Fibroblast of skin of scalp (primary cell): ENCODE measurements around the gene SDSL.

Source experiments
- DNase-seq: peaks from one replicate; pipeline ENCODE4 v3.0.0-alpha.2; 2013

The SDSL gene

DNA sequence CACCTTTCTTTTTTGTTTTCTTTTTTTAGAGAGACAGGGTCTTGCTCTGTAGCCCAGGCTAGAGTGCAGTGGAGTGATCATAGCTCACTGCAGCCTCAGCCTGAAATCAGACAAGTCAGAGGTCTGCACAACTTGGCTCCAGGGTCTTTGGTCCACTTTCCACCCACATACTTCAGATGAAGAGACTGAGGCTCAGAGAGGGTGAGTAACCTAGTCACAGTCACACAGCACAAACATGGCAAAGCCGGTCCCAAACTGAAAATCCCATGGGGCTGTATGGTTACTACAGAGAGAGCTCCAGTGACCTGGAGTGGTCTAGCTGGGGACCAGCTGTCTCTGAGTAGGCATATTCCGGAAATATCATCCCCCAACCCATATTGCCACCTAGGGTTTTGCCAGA is 30.3 kb downstream of the SDSL start:
- DNase-seq: no peak

DNA sequence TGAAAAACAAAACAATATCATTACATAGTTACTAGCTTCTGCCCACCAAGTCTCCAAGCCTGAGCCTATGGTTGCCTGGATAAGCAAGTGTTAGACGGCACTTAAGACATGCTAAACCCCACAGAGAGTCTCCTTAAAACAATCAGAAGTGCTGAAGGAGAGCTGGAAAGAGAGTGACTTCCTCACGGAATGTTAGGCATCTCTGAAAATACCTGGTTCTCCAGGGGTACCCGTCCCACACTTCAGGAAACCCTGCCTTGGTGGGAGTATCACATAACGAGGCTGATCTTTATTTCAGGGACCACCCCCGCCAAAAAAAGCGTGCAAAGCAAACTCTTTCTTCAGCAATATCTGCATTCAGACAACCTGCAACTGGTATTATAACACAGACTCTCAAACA is 31.1 kb downstream of the SDSL start:
- no peak for DNase-seq

DNA sequence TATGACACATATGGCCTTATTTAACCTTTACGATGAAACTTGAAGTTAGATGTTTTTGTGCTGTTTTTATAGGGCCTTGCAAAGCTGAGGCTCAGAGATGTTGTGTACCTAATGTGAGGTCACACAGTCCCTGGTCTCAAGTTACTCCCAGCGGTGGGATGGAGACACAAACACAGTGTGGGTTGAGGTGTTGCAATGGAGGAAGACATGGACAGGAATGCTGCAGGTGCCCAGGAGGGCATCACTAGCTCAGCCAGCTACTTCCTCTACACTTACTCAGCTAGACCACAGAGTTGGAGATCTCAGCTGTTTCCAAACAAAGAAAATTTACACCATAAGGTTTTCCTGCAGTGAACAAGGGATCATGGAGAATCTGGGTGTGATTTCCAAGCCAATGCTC is 34.0 kb downstream of the SDSL start:
- no peak for DNase-seq

DNA sequence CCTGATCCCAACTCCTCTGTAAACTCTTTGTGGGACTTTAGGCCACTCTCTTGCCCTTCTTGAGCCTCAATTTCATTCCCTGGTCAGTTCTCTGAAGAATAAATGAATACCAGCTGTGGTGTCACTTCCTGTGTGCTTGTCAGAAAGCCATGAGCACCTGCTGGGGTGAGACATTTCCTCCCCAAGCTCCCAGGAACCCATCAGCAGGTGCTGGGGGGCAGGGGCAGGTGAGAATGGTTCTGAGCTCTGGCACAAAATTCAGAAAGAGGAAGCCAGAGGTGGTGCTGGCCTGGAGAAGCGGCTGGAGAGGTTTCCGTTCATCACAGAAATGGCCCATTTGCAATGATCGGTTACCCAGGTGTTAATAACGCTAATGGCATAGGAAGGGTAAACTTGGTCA is 34.6 kb downstream of the SDSL start:
- DNase-seq: no peak

DNA sequence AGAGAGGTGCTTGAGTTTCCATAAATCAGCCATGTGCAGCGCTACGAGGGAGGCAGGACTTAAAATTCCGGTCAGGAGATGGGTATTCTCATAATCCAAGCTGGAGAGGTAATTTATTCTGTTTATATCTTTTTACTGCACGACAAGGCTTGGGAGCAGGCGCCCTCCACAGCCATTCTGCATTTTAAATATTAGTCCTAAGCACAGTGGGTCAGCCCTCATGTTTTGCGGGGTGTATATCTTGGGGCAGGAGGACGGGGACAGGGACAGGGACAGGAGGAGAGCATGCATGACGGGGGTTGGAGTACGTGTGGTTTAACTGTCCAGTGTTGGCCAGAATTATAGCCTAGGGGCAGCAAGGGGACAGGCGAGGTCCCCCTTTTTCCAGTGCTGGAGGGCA is 35.0 kb downstream of the SDSL start:
- no peak for DNase-seq

DNA sequence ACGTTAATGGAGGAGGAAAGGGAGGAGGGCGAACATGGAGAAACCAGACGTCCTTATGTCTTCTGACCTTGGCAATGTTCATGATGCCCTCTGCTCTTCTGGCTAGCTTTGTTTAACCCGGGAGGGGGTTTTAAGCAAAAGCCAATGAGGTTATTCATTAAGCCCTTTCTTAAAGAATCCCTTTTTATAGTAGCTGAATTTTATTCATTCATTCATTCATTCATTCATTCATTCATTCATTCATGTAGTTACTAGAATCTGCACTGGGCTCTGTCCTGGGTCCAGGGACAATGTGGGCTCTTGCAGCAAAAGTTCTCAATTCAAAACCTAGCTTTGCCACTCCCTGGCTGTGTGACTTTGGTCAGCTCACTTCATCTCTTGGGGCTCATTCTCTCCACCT is 35.5 kb downstream of the SDSL start:
- no peak for DNase-seq

DNA sequence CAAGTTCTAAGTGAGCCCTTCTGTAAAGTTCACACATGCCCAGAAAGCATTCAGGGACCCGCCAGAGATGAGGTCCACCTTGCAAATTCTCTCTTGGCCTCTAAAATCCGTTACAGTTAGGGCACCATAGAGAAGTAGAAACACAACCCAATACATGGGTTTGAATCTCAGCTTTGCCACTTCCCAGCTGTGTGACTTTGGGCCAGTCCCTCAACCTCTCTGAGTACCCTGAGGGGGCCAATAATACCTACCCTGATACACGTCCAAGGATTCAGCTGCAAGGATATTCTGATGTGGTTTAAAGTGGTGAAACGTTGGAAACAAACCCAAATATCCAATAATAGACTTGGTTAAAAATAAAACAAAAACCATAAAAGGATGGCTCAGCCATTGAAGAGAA is 37.8 kb downstream of the SDSL start:
- no peak for DNase-seq

DNA sequence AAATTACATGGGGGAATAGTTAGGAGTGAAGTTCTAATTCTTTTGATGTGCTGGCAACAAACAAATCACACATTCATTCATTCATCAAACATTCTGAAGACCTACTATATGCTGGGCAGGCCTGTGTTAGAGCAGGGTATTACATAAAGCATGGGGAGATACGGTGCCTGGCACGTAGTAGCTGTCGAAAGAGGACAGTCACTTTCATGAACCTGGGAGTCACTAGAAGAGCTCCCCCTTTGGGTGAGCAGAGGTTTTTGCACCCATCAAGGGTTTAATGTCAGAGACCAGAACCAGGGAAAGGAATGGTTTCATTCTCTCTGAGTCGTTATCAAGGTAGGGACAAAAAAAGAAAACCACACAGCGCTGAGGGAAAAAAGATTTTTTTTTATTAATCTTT is 39.5 kb downstream of the SDSL start:
- DNase-seq: peak; percentile 16

DNA sequence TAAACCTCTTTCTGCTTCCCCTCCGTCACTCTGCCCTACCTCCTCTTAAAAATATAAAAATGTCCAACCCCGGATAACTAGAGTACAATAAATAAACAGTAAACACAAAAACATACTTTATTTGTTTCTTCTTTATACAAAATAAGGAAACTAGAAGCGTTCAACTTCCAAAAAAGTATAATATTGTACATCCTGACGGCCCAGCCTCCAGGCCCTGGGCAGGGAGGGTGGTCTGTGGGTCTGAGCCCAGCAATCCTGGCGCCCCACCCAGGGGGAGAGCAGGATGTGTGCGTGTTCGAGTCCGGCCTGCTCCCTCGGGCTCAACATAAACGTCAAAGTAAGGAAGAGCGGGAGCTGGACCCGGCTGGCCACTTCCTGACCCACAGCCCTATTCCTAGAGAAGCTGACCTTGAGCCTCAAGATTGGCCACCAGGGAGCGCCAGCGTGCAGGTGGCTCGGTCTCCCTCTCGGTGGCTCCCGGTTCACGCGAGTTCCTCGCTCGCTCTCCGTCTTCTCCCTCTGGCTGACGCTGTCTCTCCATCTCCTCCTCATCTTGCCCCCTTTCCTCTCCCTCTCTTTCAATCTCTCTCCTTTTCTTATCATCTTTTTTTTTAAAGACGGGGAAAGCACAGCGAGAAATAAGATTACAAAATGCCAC is 40.1 kb downstream of the SDSL start:
- peak; percentile 68 for DNase-seq

DNA sequence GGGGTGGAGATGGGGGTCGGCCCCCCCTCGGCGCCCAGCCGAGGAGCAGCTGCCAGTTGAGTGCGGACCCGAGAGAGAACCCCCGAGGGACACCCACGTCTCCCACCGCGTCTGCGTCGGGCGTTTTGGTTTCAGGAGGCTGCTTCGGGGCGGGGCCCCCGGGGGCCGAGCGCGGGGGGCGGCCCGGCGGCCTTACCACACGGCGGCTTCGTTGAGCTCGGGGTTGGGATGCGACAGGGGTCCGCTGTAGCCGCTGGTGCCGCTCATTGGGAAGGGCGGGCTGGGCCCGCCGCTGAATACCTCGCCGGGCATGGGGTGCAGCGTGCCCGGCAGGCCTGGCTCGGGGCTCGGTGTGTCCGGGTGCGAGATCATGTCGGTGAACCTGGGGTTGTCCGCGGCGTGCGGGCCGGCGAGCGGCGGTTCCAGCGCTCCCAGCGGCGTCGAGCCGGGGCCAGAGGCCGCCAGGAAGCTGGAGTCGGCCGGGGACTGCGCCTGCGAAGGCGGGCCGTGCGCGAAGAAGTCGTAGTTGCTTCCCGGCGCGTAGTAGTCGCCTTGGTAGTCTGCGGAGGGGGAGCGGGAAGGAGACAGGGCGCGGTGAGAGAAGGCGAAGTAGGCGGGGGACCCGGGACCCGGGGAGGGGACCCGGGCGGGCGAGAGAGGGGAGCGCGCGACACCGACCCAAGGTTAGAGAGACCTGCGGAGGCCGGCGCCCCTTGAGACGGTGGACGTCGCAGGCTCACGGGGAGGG is 41.0 kb downstream of the SDSL start:
- DNase-seq: no peak

DNA sequence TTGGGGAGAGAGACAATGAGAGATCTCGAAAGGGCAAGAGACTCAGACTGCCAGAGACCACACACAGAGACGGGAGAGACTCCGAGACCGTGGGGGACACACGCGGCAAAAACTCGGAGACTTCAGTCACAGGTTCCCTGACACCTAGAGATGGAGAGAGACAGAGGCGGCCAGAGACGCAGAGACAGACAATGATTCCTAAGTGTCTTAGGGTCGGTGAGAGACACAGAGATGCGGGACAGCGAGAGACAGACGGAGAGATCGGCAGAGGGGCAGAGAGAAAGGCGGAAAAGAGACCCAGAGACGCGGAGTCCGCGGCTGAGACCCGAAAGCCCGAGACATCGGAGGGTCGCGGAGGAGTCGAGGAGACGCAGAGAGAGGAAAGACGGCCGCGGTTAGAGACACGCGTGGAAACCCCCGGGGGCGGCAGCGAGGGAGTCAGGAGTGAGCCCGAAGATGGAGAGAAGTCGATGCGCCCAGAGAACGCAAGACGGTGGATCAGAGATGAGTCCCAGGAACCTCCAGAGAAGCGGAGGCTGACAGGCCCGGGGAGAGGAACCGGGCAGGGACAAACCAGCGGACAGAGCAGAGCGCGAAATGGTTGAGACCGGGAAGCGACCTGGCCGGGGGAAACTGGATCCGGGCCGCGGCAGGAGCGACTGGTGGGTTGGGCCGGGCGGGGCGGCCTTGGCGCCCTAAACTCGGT is 41.7 kb downstream of the SDSL start:
- DNase-seq: no peak

DNA sequence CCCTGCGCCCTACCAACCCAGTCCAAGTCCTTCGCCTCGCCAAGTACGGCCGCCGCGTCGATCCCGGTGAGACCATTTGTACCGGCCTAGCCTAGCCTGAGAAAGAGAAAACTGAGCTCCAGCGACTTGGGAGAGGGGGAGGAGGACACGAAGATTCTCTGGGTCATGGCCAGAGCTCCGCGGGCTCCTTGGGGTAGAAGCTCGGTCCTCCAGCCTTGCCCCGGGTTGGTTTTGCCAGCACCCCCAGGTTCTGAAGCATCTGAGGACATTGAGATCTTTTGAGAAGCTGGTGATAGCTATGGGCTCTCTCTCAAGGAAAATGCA is 42.2 kb downstream of the SDSL start:
- no peak for DNase-seq

DNA sequence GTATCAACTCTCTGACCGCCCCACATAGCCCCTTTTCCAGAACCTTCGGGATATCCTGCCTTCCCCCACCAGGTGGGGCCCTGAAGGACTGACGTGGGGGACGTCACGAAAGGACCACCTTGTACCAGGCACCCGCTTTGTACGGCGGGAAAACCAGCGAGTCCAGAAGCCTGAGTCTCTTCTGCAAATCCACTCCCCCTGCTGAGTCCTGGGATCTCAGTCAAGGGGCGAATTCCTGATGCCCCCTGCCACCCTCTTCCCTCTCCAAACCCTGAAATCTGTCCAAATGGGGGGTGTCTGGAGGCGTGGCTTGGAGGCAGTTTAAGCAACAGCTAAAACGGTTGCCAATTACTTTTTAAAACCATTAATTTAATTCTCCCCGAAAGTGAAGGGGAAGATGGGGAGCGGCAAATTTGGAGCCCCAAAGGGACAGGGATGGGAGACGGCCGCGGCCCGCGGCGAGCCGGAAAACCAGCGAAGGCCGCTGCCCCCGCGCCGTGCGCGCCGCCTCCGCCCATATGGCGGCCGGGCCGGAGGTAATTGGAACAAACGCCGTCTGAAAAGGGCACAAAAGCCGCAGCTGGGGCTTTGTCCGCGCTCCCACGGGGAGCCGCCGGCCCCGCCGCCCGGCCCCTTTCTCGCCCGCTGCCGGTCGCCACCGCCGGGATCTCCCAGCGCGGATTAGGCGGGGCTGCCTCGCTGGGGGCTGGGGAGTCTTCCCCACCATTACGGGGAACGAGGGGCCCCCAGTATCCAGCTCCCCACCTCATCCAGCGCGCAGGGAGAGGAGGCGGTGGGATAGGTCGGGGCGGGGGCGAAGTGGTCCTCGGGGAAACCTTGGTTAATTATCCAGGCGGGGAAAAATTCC is 42.9 kb downstream of the SDSL start:
- no peak for DNase-seq

DNA sequence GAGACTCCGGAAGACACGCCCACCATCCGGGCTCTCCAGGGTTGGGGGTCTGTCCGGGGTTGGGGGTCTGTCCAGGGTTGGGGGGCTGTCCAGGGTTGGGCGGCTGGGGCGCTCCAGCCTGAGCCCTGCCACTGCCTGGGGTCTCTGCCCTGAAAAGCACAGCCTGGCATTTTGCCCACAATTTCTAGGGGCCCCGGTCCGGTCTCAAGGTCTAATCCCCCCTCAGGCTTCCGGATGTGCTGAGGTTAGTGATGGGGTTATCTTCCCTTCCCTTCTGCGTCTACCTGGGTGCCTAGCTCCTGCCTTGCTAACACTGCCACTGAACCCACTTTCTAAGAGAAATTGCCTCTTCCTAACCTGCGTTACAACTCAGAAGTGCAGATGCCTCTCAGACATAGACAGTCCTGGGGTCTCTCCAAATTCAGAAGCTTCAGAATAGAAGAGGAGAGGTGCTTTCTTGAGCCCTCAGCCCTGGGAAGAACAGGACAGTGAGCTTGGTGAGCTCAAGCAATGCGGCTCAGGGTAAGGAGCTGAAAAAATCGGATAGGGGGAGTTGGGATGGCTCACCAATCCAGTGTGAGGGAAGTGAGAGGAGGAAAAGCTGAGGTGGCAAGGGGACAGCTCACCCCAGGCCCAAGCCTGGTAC is 43.8 kb downstream of the SDSL start:
- no peak for DNase-seq

DNA sequence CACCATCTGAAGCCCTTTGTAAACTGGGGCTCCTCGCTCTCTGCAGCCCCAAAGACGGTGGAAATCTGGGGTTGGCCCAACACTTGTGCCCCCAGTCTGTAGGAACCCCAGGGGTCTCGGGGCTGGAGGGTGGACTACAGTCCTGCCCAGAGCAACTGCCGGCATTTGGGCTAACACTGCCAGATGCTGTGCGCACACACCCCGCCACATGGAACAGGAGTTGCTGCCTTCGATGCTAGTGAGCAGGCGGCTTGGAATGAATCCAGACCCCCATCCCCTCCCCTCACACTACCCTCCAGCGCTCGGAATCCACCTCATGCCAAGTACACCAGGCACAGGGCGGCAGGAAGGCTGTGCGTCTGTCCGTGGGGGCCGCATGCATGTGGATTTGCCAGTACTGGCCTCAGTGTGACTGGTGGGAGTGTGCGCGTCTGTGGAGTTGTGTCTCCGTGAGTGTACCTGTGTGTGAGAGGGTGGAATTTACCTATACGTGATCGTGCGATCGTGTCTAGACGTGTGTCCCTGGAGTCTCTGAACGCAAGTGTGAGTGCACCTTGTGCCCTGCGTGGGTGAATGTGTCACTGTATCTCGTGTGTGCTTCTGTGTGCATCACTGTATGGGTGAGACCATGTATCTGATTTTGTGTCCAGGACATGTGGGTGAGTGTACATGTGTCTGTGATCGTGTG is 44.4 kb downstream of the SDSL start:
- DNase-seq: no peak

DNA sequence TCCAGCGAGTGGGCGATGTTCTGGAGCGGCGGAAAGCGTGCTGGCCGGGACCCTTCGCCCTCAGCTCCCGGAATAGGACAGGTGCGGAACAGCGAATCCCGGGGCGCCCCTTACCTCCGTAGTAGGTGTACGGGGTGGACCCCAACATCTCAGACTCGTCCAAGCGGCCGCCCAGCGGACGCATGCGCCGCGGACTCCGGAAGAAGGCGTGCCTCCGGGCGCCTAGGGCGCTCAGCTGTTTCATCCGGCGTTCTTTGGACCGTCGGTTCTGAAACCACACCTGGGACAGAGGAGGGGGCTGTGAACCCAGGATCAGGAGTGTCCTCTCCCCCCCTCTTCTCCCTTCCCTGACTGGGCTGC is 44.9 kb downstream of the SDSL start:
- no peak for DNase-seq

DNA sequence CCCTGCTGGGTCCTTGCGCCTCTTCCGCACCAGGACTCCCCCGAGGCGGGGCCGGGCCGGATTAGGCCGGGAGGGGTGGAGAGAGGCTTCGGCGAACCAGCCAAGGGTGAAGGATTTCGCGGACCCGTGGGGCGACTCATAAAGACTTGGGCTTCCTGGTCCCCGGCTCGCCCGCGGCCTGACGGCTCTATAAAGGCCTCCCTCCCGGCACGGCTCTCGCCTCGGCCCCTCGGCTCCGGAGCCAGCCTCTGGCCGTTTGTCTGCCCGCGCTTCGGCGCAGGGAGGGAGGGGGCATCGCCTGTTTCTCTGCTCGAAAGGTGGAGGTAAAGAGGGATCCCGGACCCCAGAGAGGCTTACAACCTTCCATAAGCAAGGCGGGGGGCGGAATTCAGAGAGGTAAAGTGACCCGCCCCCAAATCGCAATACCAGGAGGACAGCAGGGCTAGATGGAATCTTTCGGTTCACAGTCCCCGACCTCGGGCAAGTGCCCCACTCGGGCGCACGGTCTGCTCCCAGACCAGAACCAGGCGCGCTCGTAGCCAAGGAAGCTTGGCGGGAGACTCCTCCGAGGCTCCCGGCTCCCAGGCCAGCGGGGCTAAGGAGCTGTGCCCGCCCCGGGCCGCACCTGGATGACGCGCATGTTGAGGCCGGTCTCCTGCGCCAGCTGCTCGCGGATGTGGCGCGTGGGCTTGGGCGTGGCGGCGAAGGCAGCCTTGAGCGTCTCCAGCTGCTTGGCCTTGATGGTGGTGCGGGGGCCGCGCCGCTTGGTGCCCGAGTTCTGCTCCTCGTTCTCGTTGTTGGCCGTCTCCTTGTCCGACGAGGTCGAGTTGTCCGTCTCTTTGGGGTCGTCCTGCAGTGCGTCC is 45.6 kb downstream of the SDSL start:
- DNase-seq: no peak

DNA sequence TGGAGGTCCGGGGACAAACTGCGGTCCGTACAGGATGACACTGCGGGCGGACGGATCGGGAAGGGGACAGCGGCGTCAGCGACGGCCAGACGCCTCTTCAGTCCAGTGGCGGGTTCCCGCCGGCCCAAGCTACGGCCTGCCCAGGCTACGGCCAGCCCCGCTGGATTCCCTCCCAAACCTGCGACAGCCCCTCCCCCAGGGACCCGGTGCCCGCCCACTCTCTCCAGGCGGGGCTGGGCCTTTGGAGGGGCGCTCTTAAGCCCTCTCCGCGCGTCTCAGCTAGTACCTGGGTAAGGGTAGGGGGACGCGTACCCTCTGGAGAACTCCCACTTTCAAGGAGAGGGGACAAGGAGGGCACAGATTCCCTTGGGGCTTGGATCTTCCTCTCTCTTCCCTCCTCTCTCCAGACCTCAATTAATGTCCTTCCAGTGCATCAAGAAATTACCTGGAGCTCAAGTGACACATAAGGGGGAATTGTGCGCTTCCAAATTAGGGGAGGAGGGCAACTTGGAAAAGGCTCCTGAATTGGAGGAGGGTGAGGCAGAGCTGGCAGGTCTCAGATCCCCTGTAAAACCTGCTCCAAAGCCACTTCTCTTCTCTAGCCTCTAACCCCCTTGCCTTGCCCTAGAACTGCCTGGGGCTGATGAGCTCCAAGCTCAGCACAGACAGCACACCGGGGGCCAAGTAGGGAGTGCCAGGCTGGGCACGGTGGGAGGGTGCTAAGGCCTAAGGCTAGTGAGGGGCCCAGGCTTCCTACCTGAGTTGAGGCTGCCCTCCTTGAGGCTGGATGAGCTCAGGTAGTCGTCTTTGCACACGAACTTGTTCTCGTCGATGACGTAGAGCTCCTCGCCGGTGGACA is 46.4 kb downstream of the SDSL start:
- no peak for DNase-seq

DNA sequence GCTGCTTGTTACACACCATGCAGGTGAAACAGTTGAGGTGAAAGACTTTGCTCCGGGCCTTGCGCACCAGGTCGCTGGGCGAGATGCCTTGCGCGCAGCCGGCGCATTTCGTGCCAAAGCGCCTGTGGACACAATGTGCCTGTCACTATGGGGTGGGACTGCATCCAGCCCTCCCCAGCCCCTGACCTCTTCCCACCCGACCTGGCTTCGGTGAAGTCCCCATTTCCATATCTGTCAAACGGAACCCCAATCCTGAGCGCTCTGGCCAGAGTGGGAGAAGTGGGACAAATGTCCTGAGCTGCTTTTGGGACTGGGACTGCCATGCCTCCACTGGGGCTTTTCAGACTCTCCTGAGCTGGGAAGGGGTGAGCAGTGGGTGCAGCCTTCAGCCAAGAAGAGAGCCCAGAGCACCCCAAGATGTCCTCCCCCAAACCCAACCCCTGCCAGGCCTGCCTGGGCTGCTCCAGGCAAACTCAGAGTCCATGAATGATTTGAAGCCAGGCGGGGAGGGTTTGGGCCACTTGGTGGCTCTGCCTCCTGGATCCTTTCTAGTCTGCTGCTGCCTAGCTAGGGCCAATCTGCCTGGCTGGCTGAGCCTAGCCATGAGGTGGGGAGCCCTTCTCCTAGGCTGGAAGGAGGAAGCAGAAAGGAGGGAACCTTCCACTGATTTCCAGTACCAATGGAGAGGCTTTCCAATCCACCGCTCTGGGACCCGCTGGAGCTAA is 47.2 kb downstream of the SDSL start:
- no peak for DNase-seq
